GM23338 (cell line): ENCODE measurements around the gene PPME1. TPM values are rescaled to one million over a fixed set of nuclear protein-coding genes. Genes with fewer than 3 reads are reported as not detected.

Experiments used
- ATAC-seq: fragments of 200-7000 bp; cut with Tn5 transposase; 3 replicates; pipeline ENCODE4 v1.9.1; 2020
- DNase-seq: peaks from one replicate; pipeline ENCODE4 v3.0.0-alpha.2; 2015; ENCODE audit warnings: low spot score
- H2AFZ ChIP-seq: fragments of 200-600 bp; sonication (generic); 2 replicates; pipeline ENCODE4 v1.8.0; 2016; ENCODE audit warnings: antibody characterized with exemption, mild to moderate bottlenecking, moderate library complexity
- H3F3A ChIP-seq: fragments of 200-600 bp; sonication (generic); replicated peaks from 2 replicates; pipeline ENCODE4 v1.8.0; 2017; ENCODE audit warnings: antibody characterized with exemption, mixed run types, low read depth
- H3K27ac ChIP-seq: fragments of 200-600 bp; sonication (generic); 2 replicates; pipeline ENCODE4 v1.6.1; 2016; ENCODE audit warnings: low read depth
- H3K27me3 ChIP-seq: fragments of 200-600 bp; sonication (generic); 2 replicates; pipeline ENCODE4 v1.8.0; 2016; ENCODE audit warnings: mild to moderate bottlenecking, mixed run types, moderate library complexity; ENCODE audit not compliant: insufficient read depth
- H3K36me3 ChIP-seq: fragments of 200-600 bp; sonication (generic); 2 replicates; pipeline ENCODE4 v1.8.0; 2016; ENCODE audit warnings: mild to moderate bottlenecking; ENCODE audit not compliant: insufficient read depth
- H3K4me1 ChIP-seq: fragments of 200-600 bp; sonication (generic); 2 replicates; pipeline ENCODE4 v1.8.0; 2016; ENCODE audit warnings: mild to moderate bottlenecking, moderate library complexity; ENCODE audit not compliant: insufficient read depth
- H3K4me2 ChIP-seq: fragments of 200-600 bp; sonication (generic); 2 replicates; pipeline ENCODE4 v1.7.1; 2017; ENCODE audit warnings: mixed run types
- H3K4me3 ChIP-seq: fragments of 200-600 bp; sonication (generic); 2 replicates; pipeline ENCODE4 v1.6.1; 2016; ENCODE audit warnings: mixed run types
- H3K79me2 ChIP-seq: fragments of 200-600 bp; sonication (generic); replicated peaks from 2 replicates; pipeline ENCODE4 v1.8.0; 2017; ENCODE audit warnings: mild to moderate bottlenecking; ENCODE audit not compliant: insufficient read depth
- H3K9me2 ChIP-seq: fragments of 200-600 bp; sonication (generic); 2 replicates; pipeline ENCODE4 v1.8.0; 2017; ENCODE audit not compliant: insufficient read depth
- H4K20me1 ChIP-seq: fragments of 200-600 bp; sonication (generic); replicated peaks from 2 replicates; pipeline ENCODE4 v1.8.0; 2017; ENCODE audit warnings: mild to moderate bottlenecking; ENCODE audit not compliant: insufficient read depth
- H3K27ac Mint-ChIP-seq: 2 replicates; pipeline ENCODE4 v1.8.0; 2020; ENCODE audit warnings: inconsistent platforms, mild to moderate bottlenecking, moderate library complexity, mixed read lengths
- H3K27me3 Mint-ChIP-seq: 3 replicates; pipeline ENCODE4 v1.8.0; 2022; ENCODE audit warnings: low read depth, mild to moderate bottlenecking, moderate library complexity, mixed read lengths, inconsistent platforms; ENCODE audit not compliant: insufficient read depth, poor library complexity
- H3K36me3 Mint-ChIP-seq: 3 replicates; pipeline ENCODE4 v1.8.0; 2021; ENCODE audit warnings: low read depth, mild to moderate bottlenecking, inconsistent platforms, moderate library complexity, mixed read lengths
- H3K4me1 Mint-ChIP-seq: 3 replicates; pipeline ENCODE4 v1.8.0; 2020; ENCODE audit warnings: mild to moderate bottlenecking, inconsistent platforms, mixed read lengths
- H3K4me3 Mint-ChIP-seq: 3 replicates; pipeline ENCODE4 v1.8.0; 2021; ENCODE audit warnings: moderate library complexity, mild to moderate bottlenecking, inconsistent platforms, mixed read lengths
- H3K9me3 Mint-ChIP-seq: 3 replicates; pipeline ENCODE4 v1.8.0; 2020; ENCODE audit warnings: moderate library complexity, mild to moderate bottlenecking, inconsistent platforms, mixed read lengths
- JUNB ChIP-seq: IDR thresholded peaks from one replicate; pipeline ENCODE4 v1.6.1; 2016; ENCODE audit warnings: antibody characterized with exemption; ENCODE audit not compliant: unreplicated experiment
- STAT1 ChIP-seq: IDR thresholded peaks from one replicate; pipeline ENCODE4 v1.6.1; 2016; ENCODE audit warnings: antibody characterized with exemption; ENCODE audit not compliant: unreplicated experiment
- polyA plus RNA-seq: library from polyadenylated mRNA; unstranded; fragments of >200 nt; fragmentation: Nextera tagmentation; extraction: Ambion mirVana; gene quantifications from 2 replicates; pipeline ENCODE4 v1.2.1, GENCODE V29; 2016
- total RNA-seq: library from RNA; depleted of rRNA; stranded (reverse); fragments of >200 nt; shearing (Covaris generic); gene quantifications from 2 replicates; pipeline ENCODE4 v1.2.3, GENCODE V29; 2014
- TF ChIP-seq, protein P1 (sequence below): fragments of 250-450 bp; sonication (Bioruptor Pico); IDR thresholded peaks from 2 replicates; pipeline ENCODE4 v1.5.0; 2020; ENCODE audit warnings: mild to moderate bottlenecking, moderate library complexity
- TF ChIP-seq, protein P2 (sequence below), 2 experiments: fragments of 200-600 bp in 1 of 2; sonication (generic) in 1 of 2; conservative IDR thresholded peaks; 2 replicates each; pipeline versions ENCODE4 v1.5.1 to v1.6.1; 2016 to 2017; ENCODE audit warnings: antibody characterized with exemption in 2 of 2, low read depth in 2 of 2, mild to moderate bottlenecking in 2 of 2, moderate library complexity in 1 of 2

PPME1 gene
- total and polyA plus RNA-seq, 2 experiments from 2014 or later, result 32.1 to 37.2 TPM

DNA sequence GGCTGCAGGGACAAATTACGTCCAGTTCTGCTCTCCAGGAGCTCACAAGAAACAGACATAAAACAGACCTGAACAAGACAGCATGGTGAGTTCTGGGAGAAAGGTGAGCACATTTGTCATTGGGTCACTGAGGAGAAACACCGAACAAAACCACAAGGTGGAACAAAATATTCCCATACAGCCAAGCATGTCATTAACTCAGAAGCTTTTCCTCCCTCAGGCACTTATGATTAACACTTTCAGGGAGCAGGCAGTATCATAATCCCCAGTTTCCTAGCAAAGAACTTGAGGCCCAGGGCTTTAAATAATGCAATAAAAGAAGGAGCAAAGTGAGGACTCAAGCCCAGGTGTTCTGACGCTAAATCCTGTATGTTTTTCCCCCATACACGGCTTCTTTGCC lies 97.4 kb downstream of the PPME1 start (continued):
- TF ChIP-seq, protein P1, sequence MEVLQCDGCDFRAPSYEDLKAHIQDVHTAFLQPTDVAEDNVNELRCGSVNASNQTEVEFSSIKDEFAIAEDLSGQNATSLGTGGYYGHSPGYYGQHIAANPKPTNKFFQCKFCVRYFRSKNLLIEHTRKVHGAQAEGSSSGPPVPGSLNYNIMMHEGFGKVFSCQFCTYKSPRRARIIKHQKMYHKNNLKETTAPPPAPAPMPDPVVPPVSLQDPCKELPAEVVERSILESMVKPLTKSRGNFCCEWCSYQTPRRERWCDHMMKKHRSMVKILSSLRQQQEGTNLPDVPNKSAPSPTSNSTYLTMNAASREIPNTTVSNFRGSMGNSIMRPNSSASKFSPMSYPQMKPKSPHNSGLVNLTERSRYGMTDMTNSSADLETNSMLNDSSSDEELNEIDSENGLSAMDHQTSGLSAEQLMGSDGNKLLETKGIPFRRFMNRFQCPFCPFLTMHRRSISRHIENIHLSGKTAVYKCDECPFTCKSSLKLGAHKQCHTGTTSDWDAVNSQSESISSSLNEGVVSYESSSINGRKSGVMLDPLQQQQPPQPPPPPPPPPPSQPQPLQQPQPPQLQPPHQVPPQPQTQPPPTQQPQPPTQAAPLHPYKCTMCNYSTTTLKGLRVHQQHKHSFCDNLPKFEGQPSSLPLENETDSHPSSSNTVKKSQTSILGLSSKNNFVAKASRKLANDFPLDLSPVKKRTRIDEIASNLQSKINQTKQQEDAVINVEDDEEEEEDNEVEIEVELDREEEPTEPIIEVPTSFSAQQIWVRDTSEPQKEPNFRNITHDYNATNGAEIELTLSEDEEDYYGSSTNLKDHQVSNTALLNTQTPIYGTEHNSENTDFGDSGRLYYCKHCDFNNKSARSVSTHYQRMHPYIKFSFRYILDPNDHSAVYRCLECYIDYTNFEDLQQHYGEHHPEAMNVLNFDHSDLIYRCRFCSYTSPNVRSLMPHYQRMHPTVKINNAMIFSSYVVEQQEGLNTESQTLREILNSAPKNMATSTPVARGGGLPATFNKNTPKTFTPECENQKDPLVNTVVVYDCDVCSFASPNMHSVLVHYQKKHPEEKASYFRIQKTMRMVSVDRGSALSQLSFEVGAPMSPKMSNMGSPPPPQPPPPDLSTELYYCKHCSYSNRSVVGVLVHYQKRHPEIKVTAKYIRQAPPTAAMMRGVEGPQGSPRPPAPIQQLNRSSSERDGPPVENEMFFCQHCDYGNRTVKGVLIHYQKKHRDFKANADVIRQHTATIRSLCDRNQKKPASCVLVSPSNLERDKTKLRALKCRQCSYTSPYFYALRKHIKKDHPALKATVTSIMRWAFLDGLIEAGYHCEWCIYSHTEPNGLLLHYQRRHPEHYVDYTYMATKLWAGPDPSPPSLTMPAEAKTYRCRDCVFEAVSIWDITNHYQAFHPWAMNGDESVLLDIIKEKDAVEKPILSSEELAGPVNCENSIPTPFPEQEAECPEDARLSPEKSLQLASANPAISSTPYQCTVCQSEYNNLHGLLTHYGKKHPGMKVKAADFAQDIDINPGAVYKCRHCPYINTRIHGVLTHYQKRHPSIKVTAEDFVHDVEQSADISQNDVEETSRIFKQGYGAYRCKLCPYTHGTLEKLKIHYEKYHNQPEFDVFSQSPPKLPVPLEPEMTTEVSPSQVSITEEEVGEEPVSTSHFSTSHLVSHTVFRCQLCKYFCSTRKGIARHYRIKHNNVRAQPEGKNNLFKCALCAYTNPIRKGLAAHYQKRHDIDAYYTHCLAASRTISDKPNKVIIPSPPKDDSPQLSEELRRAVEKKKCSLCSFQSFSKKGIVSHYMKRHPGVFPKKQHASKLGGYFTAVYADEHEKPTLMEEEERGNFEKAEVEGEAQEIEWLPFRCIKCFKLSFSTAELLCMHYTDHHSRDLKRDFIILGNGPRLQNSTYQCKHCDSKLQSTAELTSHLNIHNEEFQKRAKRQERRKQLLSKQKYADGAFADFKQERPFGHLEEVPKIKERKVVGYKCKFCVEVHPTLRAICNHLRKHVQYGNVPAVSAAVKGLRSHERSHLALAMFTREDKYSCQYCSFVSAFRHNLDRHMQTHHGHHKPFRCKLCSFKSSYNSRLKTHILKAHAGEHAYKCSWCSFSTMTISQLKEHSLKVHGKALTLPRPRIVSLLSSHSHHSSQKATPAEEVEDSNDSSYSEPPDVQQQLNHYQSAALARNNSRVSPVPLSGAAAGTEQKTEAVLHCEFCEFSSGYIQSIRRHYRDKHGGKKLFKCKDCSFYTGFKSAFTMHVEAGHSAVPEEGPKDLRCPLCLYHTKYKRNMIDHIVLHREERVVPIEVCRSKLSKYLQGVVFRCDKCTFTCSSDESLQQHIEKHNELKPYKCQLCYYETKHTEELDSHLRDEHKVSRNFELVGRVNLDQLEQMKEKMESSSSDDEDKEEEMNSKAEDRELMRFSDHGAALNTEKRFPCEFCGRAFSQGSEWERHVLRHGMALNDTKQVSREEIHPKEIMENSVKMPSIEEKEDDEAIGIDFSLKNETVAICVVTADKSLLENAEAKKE (CRISPR knock-in tag), result no peak
- TF ChIP-seq, protein P2, sequence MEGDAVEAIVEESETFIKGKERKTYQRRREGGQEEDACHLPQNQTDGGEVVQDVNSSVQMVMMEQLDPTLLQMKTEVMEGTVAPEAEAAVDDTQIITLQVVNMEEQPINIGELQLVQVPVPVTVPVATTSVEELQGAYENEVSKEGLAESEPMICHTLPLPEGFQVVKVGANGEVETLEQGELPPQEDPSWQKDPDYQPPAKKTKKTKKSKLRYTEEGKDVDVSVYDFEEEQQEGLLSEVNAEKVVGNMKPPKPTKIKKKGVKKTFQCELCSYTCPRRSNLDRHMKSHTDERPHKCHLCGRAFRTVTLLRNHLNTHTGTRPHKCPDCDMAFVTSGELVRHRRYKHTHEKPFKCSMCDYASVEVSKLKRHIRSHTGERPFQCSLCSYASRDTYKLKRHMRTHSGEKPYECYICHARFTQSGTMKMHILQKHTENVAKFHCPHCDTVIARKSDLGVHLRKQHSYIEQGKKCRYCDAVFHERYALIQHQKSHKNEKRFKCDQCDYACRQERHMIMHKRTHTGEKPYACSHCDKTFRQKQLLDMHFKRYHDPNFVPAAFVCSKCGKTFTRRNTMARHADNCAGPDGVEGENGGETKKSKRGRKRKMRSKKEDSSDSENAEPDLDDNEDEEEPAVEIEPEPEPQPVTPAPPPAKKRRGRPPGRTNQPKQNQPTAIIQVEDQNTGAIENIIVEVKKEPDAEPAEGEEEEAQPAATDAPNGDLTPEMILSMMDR (conservative IDR thresholded peaks at IDR 0.05; ENCODE audit: low read depth in 2 of 2), result no peak

DNA sequence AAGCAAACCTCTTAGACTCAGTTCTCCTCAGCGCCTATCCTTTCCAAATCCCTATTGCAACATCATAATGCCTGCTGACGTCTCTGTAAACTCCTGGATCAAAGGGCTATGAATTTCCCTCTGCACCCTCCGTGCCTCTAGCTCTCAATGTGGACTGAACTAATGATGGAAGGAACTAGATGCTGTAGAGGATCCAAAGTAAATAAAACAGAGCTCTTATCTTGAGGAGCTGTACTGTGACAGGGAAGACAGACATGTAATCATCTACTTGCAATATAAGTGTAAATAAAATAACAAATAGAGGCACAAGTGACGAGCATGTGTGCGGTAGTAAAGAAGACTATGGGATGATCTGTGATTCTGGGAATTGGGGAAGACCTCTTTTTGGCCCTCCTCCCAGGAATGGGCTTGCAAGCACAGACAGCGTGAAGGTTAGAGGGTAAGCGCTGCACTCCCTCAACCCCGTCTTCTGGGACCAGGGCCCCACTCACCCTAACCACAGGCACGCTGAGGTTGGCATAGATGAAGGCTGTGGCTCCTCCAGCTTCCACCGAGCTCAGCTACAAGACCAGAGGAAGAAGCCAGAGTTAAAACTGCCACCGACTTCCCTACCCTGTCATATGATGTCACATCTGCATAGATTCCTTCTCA lies 98.2 kb downstream of the PPME1 start:
- H3K27ac ChIP-seq, result no peak overlapping the region
- peaks cover 2% of the 10 kb centered on the region for H3K27me3 Mint-ChIP-seq
- H3F3A ChIP-seq, result no peaks in the 10 kb centered on the region
- DNase-seq (no peak), ATAC-seq (no peak)
- no peak overlapping the region for H3K27ac Mint-ChIP-seq
- H3K27me3 ChIP-seq, result no peaks in the 10 kb centered on the region
- no peaks in the 10 kb centered on the region for H3K9me3 Mint-ChIP-seq
- no peaks in the 10 kb centered on the region for H3K79me2 ChIP-seq
- H3K4me2 ChIP-seq, result no peak overlapping the region
- no peaks in the 10 kb centered on the region for H3K4me1 Mint-ChIP-seq
- no peaks in the 10 kb centered on the region for H3K9me2 ChIP-seq
- no peak overlapping the region for H3K4me3 ChIP-seq
- no peaks in the 10 kb centered on the region for H4K20me1 ChIP-seq
- no peak overlapping the region for H2AFZ ChIP-seq
- no peaks in the 10 kb centered on the region for H3K36me3 ChIP-seq
- H3K4me1 ChIP-seq, result no peaks in the 10 kb centered on the region
- H3K4me3 Mint-ChIP-seq, result no peak overlapping the region
- no peaks in the 10 kb centered on the region for H3K36me3 Mint-ChIP-seq
- no peak for TF ChIP-seq JUNB
- TF ChIP-seq, protein P1 (CRISPR knock-in tag), result no peak
- no peak for TF ChIP-seq STAT1
